ENCODE measurements around the gene CERKL.

Gene CERKL

DNA sequence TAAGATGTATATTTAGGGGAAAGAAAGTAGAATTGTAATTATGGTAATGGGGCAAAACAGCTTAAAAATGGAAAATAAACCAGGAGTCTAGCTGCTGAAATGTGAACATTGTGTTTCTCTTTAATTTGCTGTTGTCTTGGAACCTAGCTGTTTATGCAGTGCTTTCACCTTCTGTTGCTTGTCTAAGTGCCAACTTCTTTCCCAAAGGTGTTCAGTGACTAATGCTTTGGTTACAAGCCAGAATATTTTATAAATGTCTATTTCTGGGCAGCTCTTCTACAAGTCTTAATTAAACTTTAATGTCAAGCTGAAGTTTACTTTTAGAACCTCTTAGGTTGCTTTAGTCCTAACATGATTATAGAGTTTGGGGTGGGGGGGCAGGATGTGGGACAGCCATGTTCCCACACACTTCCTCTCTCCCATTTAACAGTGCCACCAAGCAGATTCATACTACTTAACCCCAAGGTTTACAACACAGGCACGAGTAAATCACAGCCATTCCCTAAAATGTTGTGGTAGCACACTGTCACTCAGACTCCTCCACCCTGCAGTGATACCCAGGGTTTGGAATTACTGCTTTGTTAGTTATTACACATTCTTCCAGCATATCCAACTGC, 139.1 kb downstream of the CERKL start:
- no peak for DNase-seq

DNA sequence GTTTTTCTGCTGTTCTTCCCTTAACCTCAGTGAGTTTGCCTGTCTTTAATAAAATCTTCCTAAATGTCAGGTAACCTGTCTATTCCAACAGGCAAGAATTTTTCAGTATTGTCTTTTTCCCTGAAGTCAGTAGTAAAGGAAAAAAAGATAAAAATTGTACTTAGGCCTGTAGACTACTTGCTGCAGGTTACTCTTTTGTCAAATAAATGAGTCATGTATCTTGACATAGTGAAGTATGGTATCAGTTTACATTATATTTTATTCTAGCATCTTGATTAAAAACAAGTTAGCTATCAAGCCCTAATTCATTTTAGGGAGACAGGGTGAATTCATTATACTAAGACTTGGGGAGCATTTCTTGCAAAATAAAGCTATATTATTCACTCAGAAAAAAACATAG, 139.9 kb downstream of the CERKL start:
- DNase-seq: no peak

DNA sequence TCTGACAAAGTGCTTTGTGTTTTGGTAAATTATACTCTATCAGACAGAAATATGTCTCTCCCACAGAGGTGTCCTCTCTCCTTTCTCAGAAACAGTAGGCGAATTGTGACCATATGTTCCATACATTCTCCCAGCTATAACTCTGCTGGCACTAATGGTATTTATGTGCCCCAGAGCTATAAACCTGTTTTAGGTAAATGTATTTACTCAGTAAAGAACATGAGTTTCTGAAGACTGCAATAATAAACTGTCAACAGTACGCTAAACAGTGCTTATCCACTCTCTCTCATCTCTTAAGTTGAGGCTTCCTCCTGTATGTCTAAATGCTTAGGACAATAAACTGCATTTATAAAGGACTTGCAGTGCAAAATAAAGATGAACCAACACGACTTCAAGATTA, 141.2 kb downstream of the CERKL start:
- no peak for DNase-seq

DNA sequence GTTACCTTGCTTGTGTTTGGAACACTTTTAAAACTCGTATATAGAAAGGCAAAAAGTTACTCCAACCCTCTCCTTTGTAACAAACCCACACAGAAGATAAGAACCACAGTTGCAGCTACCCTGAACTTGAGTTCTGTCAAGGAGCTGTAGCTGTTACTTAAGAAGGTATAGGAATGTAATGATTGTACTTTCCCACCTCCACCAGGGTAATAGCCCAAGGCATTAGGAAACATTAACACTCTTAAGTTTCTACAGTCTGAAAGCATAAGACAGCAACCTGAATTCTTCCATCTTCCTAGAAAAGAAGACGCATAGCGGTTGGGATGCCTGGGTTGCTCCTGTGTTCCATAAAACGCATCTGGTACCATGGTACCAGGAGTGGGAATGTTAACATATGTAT, 156.7 kb downstream of the CERKL start:
- no peak for DNase-seq

DNA sequence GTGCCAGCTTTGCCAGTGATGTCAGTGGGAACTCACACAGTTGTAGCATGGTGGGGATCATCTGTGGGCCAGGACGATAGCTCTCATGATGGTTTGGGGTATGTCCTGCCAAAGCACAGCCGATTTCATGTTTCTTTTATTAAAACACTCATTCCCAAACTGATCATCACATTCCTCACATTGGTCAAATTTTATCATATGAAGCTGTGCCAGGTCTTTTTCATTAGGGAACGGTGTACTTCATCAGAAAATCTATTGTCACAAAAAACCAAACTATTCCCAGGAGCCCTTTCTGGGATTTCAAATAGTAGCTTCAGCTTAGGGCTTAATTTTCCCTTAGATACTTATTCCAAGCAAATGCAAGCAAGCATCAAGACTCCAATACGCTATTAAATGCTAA, 157.7 kb downstream of the CERKL start:
- no peak for DNase-seq

Data from inflammatory macrophage (primary cell).